RWPE2 (cell line): ENCODE measurements around the gene ABCB9.

Experiments
- ATAC-seq: fragments of 200-7000 bp; cut with Tn5 transposase; 3 replicates; pipeline ENCODE4 v1.9.1; 2021; ENCODE audit warnings: low read depth
- DNase-seq: peaks from one replicate; pipeline ENCODE4 v3.0.0-alpha.2; 2020; ENCODE audit warnings: low spot score
- H3K27ac ChIP-seq: fragments of 450-650 bp; 2 replicates; pipeline ENCODE4 v1.5.1; 2017; ENCODE audit warnings: mild to moderate bottlenecking; ENCODE audit not compliant: poor library complexity, severe bottlenecking
- H3K27me3 ChIP-seq: fragments of 250-450 bp; sonication (Bioruptor Pico); 2 replicates; pipeline ENCODE4 v1.5.1; 2021; ENCODE audit warnings: mild to moderate bottlenecking, moderate library complexity; ENCODE audit not compliant: insufficient read depth, poor library complexity, severe bottlenecking
- H3K36me3 ChIP-seq: fragments of 250-450 bp; sonication (Bioruptor Pico); 2 replicates; pipeline ENCODE4 v1.5.1; 2020; ENCODE audit warnings: low read depth, mild to moderate bottlenecking, moderate library complexity
- H3K4me1 ChIP-seq: fragments of 250-450 bp; sonication (Bioruptor Pico); 2 replicates; pipeline ENCODE4 v1.5.1; 2021; ENCODE audit warnings: mild to moderate bottlenecking, moderate library complexity; ENCODE audit not compliant: insufficient read depth, poor library complexity, severe bottlenecking
- H3K4me3 ChIP-seq: fragments of 250-450 bp; sonication (Bioruptor Pico); 2 replicates; pipeline ENCODE4 v1.5.1; 2021; ENCODE audit warnings: mild to moderate bottlenecking, moderate library complexity; ENCODE audit not compliant: severe bottlenecking
- H3K9me3 ChIP-seq: fragments of 250-450 bp; sonication (Bioruptor Pico); 2 replicates; pipeline ENCODE4 v1.5.1; 2021; ENCODE audit warnings: mild to moderate bottlenecking, moderate library complexity; ENCODE audit not compliant: severe bottlenecking
- TF ChIP-seq, protein P1 (sequence below): fragments of 450-650 bp; IDR thresholded peaks from one replicate; pipeline ENCODE4 v1.5.1; 2017; ENCODE audit warnings: mild to moderate bottlenecking, moderate library complexity; ENCODE audit not compliant: poor library complexity, severe bottlenecking

ABCB9 gene

DNA sequence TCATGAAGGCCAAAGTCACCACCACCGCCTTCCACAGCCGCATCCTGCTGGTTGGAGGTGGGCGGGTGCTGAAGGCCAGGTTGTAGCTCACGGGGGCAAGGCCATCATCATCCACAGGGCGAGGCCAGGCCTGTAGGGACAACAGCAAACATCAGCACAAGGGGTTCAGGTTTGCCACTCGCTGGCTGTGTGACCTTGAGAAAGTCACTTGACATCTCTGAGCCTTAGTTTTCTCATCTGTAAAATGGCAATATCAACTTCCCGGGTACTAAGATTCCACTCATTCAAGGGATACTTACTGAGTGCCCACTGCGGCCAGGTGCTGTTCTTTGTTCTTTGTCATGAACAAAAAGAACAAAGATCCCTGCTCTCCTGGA is 6.1 kb downstream of the ABCB9 start:
- Histone ChIP-seq H3K4me1 (no peaks in the 10 kb centered on the region), H3K9me3 (no peaks in the 10 kb centered on the region), H3K27me3 (no peaks in the 10 kb centered on the region), H3K4me3 (no peak overlapping the region), H3K27ac (no peak overlapping the region), H3K36me3 (peaks cover 18% of the 10 kb centered on the region)
- ATAC-seq, result no peak
- DNase-seq, result no peak
- TF ChIP-seq, protein P1, sequence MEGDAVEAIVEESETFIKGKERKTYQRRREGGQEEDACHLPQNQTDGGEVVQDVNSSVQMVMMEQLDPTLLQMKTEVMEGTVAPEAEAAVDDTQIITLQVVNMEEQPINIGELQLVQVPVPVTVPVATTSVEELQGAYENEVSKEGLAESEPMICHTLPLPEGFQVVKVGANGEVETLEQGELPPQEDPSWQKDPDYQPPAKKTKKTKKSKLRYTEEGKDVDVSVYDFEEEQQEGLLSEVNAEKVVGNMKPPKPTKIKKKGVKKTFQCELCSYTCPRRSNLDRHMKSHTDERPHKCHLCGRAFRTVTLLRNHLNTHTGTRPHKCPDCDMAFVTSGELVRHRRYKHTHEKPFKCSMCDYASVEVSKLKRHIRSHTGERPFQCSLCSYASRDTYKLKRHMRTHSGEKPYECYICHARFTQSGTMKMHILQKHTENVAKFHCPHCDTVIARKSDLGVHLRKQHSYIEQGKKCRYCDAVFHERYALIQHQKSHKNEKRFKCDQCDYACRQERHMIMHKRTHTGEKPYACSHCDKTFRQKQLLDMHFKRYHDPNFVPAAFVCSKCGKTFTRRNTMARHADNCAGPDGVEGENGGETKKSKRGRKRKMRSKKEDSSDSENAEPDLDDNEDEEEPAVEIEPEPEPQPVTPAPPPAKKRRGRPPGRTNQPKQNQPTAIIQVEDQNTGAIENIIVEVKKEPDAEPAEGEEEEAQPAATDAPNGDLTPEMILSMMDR, result no peak

GRCh38 chr12:122959566-122960192 is 6.6 kb downstream of the ABCB9 start:
- Histone ChIP-seq H3K4me3 (no peak overlapping the region), H3K4me1 (no peaks in the 10 kb centered on the region), H3K27me3 (no peaks in the 10 kb centered on the region), H3K36me3 (peaks cover 18% of the 10 kb centered on the region), H3K9me3 (no peaks in the 10 kb centered on the region), H3K27ac (no peak overlapping the region)
- DNase-seq (no peak), ATAC-seq (no peak)
- TF ChIP-seq, protein P1, result no peak

DNA sequence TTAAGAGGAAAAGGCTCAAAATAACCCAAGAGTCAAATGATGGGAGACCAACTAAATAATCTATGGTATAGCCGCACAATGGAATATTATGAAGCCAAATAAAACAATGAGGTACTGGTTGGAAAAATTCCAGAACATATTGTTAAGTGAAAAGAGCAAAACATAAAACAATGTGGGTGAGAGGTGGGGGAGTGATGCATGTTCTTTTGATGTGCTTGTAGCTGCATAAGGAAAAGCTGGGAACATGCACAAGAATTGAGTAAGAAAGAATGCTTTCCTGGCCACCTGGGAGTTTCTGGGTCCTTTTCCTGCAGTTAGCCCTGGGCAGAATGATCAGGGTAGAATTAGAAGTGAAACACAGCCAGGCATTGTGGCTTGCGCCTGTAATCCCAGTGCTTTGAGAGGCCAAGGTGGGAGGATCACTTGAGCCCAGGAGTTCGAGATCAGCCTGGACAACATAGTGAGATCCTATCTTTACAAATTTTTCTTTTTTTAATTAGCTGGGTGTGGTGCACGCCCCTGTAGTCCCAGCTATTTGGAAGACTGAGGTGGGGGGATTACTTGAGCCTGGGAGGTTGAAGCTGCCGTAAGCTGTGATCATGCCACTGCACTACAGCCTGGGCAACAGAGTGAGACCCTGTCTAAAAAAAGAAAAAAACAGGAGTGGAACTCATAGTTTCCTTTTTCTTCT is 7.9 kb downstream of the ABCB9 start:
- ATAC-seq (no peak), DNase-seq (no peak)
- Histone ChIP-seq H3K9me3 (no peaks in the 10 kb centered on the region), H3K27me3 (no peaks in the 10 kb centered on the region), H3K27ac (no peak overlapping the region), H3K4me3 (no peak overlapping the region), H3K4me1 (no peaks in the 10 kb centered on the region), H3K36me3 (peaks cover 18% of the 10 kb centered on the region)
- TF ChIP-seq, protein P1, result no peak

DNA sequence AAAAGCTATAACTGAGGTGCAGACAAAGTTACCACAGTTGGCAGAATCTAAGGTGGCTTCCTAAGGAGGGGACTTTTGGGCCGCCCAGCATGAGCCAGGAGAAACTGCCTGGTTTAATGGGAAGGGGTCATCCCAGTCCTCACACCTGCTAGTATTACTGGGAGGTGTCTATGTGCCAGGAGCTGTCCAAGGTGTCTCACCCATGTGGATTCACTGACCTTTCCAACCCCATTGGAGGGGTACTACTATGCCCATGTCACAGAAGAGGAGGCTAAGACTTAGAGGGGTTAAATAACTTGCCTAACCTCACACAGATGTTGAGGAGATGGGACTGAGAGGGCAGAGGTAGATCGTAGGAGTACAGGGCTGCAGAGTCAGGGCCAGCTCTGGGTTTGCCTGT is 10.2 kb downstream of the ABCB9 start:
- TF ChIP-seq, protein P1, result no peak
- H3K9me3 ChIP-seq, result no peaks in the 10 kb centered on the region
- peaks cover 8% of the 10 kb centered on the region for H3K4me1 ChIP-seq
- no peak overlapping the region for H3K4me3 ChIP-seq
- H3K27me3 ChIP-seq, result no peaks in the 10 kb centered on the region
- no peak for DNase-seq
- no peak overlapping the region for H3K27ac ChIP-seq
- no peak for ATAC-seq
- peaks cover 18% of the 10 kb centered on the region for H3K36me3 ChIP-seq

- H3K27me3 ChIP-seq, result no peaks in the 10 kb centered on the region
- ATAC-seq (no peak), DNase-seq (no peak)
- H3K9me3 ChIP-seq, result no peaks in the 10 kb centered on the region
- H3K4me3 ChIP-seq, result no peak overlapping the region
- TF ChIP-seq, protein P1, result no peak
- peaks cover 8% of the 10 kb centered on the region for H3K4me1 ChIP-seq
- H3K36me3 ChIP-seq, result peaks cover 14% of the 10 kb centered on the region
- no peak overlapping the region for H3K27ac ChIP-seq
These were observed 11.1 kb downstream of the ABCB9 start for GRCh38 chr12:122955156-122955555.
